ENCODE data around the gene MED27. TPM values are rescaled to one million over a fixed set of nuclear protein-coding genes. Genes with fewer than 3 reads are reported as not detected.

The MED27 gene
- 10 to 100 TPM; 33.0 to 35.0 TPM for total RNA-seq

- ChIA-PET POLR2A (interaction anchor here (0.6 to 1.0 kb wide), 2 partner anchors 61 to 240 kb away, joined by 3 read pairs; no protein-coding TSS in a partner anchor), CTCF (no interaction called here)
These were observed at the start of gene MED27 for GRCh38 chr9:132079391-132080091. Gene MED27, minus strand, starts transcription at chr9:132079867. Its CDS starts 23 bp downstream, at chr9:132079844.

GRCh38 chr9:132127888-132128534, 48.3 kb upstream of the MED27 start:
- CTCF ChIA-PET, result no interaction called here
- POLR2A ChIA-PET, result no interaction called here

GRCh38 chr9:132126680-132127236, 47.1 kb upstream of the MED27 start:
- POLR2A ChIA-PET, result interaction anchor here (0.7 kb wide), 1 partner anchor 603 kb away, joined by 3 read pairs; no protein-coding TSS in a partner anchor
- CTCF ChIA-PET, result interaction anchor here (0.6 to 1.3 kb wide), 3 partner anchors 21 to 81 kb away, joined by 3 read pairs; no protein-coding TSS in a partner anchor

GRCh38 chr9:132125944-132126679, 46.4 kb upstream of the MED27 start:
- ChIA-PET POLR2A (no interaction called here), CTCF (interaction anchor here (0.6 to 1.3 kb wide), 3 partner anchors 21 to 82 kb away, joined by 3 read pairs; no protein-coding TSS in a partner anchor)

GRCh38 chr9:132125361-132125760, 45.7 kb upstream of the MED27 start:
- POLR2A ChIA-PET, result no interaction called here
- CTCF ChIA-PET, result interaction anchor here (1.3 kb wide), 1 partner anchor 36 kb away, joined by 3 read pairs; no protein-coding TSS in a partner anchor

GRCh38 chr9:132124800-132125199, 45.1 kb upstream of the MED27 start:
- CTCF ChIA-PET, result no interaction called here
- POLR2A ChIA-PET, result no interaction called here

- CTCF ChIA-PET, result no interaction called here
- POLR2A ChIA-PET, result no interaction called here
These were observed 41.4 kb upstream of the MED27 start for GRCh38 chr9:132121021-132121420.

- ChIA-PET CTCF (interaction anchor here (0.8 kb wide), 1 partner anchor 355 kb away, joined by 3 read pairs; no protein-coding TSS in a partner anchor), POLR2A (no interaction called here)
These were observed 38.0 kb upstream of the MED27 start for GRCh38 chr9:132117694-132118093.

GRCh38 chr9:132116583-132116982, 36.9 kb upstream of the MED27 start:
- POLR2A ChIA-PET, result no interaction called here
- CTCF ChIA-PET, result no interaction called here

- POLR2A ChIA-PET, result no interaction called here
- CTCF ChIA-PET, result no interaction called here
These were observed 34.5 kb upstream of the MED27 start for GRCh38 chr9:132114102-132114707.

- ChIA-PET POLR2A (no interaction called here), CTCF (no interaction called here)
These were observed 29.6 kb upstream of the MED27 start for GRCh38 chr9:132109291-132109690.

GRCh38 chr9:132108728-132109127, 29.1 kb upstream of the MED27 start:
- CTCF ChIA-PET, result no interaction called here
- POLR2A ChIA-PET, result no interaction called here

GRCh38 chr9:132099741-132100407, 20.2 kb upstream of the MED27 start:
- ChIA-PET POLR2A (no interaction called here), CTCF (no interaction called here)

- POLR2A ChIA-PET, result no interaction called here
- CTCF ChIA-PET, result no interaction called here
These were observed 19.5 kb upstream of the MED27 start for GRCh38 chr9:132099167-132099566.

- ChIA-PET POLR2A (no interaction called here), CTCF (no interaction called here)
These were observed 14.7 kb upstream of the MED27 start for GRCh38 chr9:132094314-132094791.

- ChIA-PET CTCF (no interaction called here), POLR2A (no interaction called here)
These were observed 11.1 kb upstream of the MED27 start for GRCh38 chr9:132090771-132091170.

GRCh38 chr9:132087438-132088030, 7.9 kb upstream of the MED27 start:
- ChIA-PET POLR2A (no interaction called here), CTCF (no interaction called here)

- POLR2A ChIA-PET, result no interaction called here
- CTCF ChIA-PET, result no interaction called here
These were observed 2.5 kb upstream of the MED27 start for GRCh38 chr9:132082188-132082587.
